Measurements from ENCODE around the gene CDC123. TPM values are rescaled to one million over a fixed set of nuclear protein-coding genes. Genes with fewer than 3 reads are reported as not detected.

The CDC123 gene
- total RNA-seq, 4 donors from 2014 or later = 40.1 to 77.4 (median 58.8) TPM

- TF ChIP-seq CTCF (IDR thresholded peaks at IDR 0.05) = no peak
- TF ChIP-seq POLR2A (IDR thresholded peaks at IDR 0.05) = no peak
- intact Hi-C loops (cut with DNase I; ENCODE audit: low total_unique reads) = no loop called here
- WGBS, 2 donors = 91 to 95% methylated on average over 9 of the region's 9 CpGs
- DNase-seq (ENCODE audit: low spot score in 2 of 2) = no peak
- no peak overlapping the region for H3K4me3 ChIP-seq (ENCODE audit: low read depth, poor library complexity, severe bottlenecking)
Measured at GRCh38 chr10:12177642-12178041, 18.3 kb upstream of the CDC123 start.

GRCh38 chr10:12179606-12180170 lies 16.3 kb upstream of the CDC123 start:
- TF ChIP-seq CTCF (IDR thresholded peaks at IDR 0.05) (no peak), POLR2A (IDR thresholded peaks at IDR 0.05) (no peak)
- intact Hi-C loops (cut with DNase I; ENCODE audit: low total_unique reads) = no loop called here
- DNase-seq (ENCODE audit: low spot score in 2 of 2) = no peak
- H3K4me3 ChIP-seq (ENCODE audit: low read depth, poor library complexity, severe bottlenecking) = no peak overlapping the region
- WGBS, 2 donors = 87 to 88% methylated on average over 4 of the region's 4 CpGs

- no peak overlapping the region for H3K4me3 ChIP-seq (ENCODE audit: low read depth, poor library complexity, severe bottlenecking)
- DNase-seq (ENCODE audit: low spot score in 2 of 2) = no peak
- no peak for TF ChIP-seq POLR2A (IDR thresholded peaks at IDR 0.05)
- TF ChIP-seq CTCF (IDR thresholded peaks at IDR 0.05) = no peak
- 63 to 65% methylated on average over 9 of the region's 9 CpGs for WGBS, 2 donors
- intact Hi-C loops (cut with DNase I; ENCODE audit: low total_unique reads) = no loop called here
Measured at GRCh38 chr10:12180221-12180974, 15.6 kb upstream of the CDC123 start.

- 90 to 94% methylated on average over 13 of the region's 13 CpGs for WGBS, 2 donors
- DNase-seq (ENCODE audit: low spot score in 2 of 2) = no peak
- TF ChIP-seq CTCF (IDR thresholded peaks at IDR 0.05) (no peak), POLR2A (IDR thresholded peaks at IDR 0.05) (no peak)
- intact Hi-C loops (cut with DNase I; ENCODE audit: low total_unique reads) = no loop called here
- no peak overlapping the region for H3K4me3 ChIP-seq (ENCODE audit: low read depth, poor library complexity, severe bottlenecking)
Measured at GRCh38 chr10:12181065-12181775, 14.8 kb upstream of the CDC123 start.

- no peak for TF ChIP-seq CTCF (IDR thresholded peaks at IDR 0.05)
- no peak for TF ChIP-seq POLR2A (IDR thresholded peaks at IDR 0.05)
- WGBS, 2 donors = 94% methylated on average over 7 of the region's 7 CpGs
- intact Hi-C loops (cut with DNase I; ENCODE audit: low total_unique reads) = no loop called here
- H3K4me3 ChIP-seq (ENCODE audit: low read depth, poor library complexity, severe bottlenecking) = no peak overlapping the region
- peak in 1 of 2 donors; percentile 36 for DNase-seq (ENCODE audit: low spot score in 2 of 2)
Measured at GRCh38 chr10:12184165-12184564, 11.8 kb upstream of the CDC123 start.

Data from lower leg skin (tissue), 4 donors.